ENCODE measurements around the gene XXYLT1.

XXYLT1 gene

GRCh38 chr3:195165265-195165609 lies 105.7 kb downstream of the XXYLT1 start:
- Histone ChIP-seq H3K9me3 (ENCODE audit: severe bottlenecking) (no peaks in the 10 kb centered on the region), H3K27me3 (ENCODE audit: insufficient read depth, low read depth, severe bottlenecking) (no peaks in the 10 kb centered on the region), H3K4me3 (ENCODE audit: low read depth, low read length) (no peak overlapping the region), H3K27ac (no peak overlapping the region), H3K36me3 (no peaks in the 10 kb centered on the region)
- TF ChIP-seq, protein P1, sequence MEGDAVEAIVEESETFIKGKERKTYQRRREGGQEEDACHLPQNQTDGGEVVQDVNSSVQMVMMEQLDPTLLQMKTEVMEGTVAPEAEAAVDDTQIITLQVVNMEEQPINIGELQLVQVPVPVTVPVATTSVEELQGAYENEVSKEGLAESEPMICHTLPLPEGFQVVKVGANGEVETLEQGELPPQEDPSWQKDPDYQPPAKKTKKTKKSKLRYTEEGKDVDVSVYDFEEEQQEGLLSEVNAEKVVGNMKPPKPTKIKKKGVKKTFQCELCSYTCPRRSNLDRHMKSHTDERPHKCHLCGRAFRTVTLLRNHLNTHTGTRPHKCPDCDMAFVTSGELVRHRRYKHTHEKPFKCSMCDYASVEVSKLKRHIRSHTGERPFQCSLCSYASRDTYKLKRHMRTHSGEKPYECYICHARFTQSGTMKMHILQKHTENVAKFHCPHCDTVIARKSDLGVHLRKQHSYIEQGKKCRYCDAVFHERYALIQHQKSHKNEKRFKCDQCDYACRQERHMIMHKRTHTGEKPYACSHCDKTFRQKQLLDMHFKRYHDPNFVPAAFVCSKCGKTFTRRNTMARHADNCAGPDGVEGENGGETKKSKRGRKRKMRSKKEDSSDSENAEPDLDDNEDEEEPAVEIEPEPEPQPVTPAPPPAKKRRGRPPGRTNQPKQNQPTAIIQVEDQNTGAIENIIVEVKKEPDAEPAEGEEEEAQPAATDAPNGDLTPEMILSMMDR (IDR thresholded peaks at IDR 0.05; ENCODE audit: low read depth, low read length): no peak
- no peak for DNase-seq

DNA sequence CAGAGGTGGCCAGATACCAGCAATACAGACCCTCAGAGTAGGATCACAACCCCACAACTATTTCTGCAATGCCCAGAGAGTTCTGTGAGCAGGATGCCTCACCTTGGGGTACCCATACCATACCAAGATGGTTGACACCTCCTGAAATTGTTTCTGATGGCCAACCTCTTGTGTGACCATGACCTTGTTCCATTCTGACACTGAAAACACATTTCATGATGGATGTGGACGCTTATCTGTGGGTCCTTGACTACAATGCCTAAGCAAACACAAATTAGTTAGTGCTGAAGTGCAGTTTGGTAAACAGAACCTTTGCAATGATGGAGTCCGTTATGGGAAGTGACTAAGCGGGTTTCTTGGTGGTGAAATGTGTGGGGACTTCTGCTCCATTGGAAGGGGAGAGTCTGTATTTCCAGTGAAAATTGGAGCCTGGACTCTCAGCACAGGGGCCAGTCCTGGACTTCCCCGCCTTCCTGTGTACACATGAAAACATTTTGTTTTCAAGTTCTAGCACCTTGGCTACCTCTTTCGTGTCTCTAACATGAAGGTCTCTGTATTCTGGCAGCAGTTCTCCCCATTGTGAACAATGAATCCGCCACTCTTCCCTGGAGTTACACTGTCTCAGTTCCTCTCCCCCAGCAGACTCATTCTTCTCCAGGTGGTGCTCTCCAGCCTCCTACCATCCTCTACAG lies 106.2 kb downstream of the XXYLT1 start:
- no peak overlapping the region for H3K27ac ChIP-seq
- H3K27me3 ChIP-seq (ENCODE audit: insufficient read depth, low read depth, severe bottlenecking): no peaks in the 10 kb centered on the region
- TF ChIP-seq, protein P1 (IDR thresholded peaks at IDR 0.05; ENCODE audit: low read depth, low read length): no peak
- no peaks in the 10 kb centered on the region for H3K36me3 ChIP-seq
- DNase-seq: no peak
- no peaks in the 10 kb centered on the region for H3K9me3 ChIP-seq (ENCODE audit: severe bottlenecking)
- no peak overlapping the region for H3K4me3 ChIP-seq (ENCODE audit: low read depth, low read length)

GRCh38 chr3:195163719-195164572 lies 107.0 kb downstream of the XXYLT1 start:
- no peaks in the 10 kb centered on the region for H3K36me3 ChIP-seq
- DNase-seq: no peak
- H3K27me3 ChIP-seq (ENCODE audit: insufficient read depth, low read depth, severe bottlenecking): no peaks in the 10 kb centered on the region
- no peak overlapping the region for H3K4me3 ChIP-seq (ENCODE audit: low read depth, low read length)
- TF ChIP-seq, protein P1 (IDR thresholded peaks at IDR 0.05; ENCODE audit: low read depth, low read length): no peak
- no peaks in the 10 kb centered on the region for H3K9me3 ChIP-seq (ENCODE audit: severe bottlenecking)
- H3K27ac ChIP-seq: no peak overlapping the region

DNA sequence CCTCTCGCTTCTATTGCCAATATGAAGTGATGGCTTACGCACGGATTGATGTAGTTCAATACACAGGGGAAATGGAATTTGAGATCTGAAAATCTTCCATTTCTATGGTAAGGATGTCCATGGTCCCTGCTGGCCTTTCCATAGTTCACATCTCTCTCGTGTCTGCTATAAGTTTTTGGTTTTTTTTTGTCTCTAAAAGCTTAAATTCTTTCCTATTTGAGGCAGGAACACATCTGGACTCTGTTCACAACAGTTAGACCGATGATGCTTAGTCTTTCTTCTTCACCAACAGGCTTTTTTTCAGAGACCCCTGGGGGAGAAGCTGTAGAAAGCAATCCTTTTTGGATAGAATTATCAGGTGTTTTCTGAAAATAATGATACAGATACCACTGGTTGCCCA lies 108.1 kb downstream of the XXYLT1 start:
- Histone ChIP-seq H3K27me3 (ENCODE audit: insufficient read depth, low read depth, severe bottlenecking) (no peaks in the 10 kb centered on the region), H3K36me3 (no peaks in the 10 kb centered on the region), H3K27ac (no peak overlapping the region), H3K4me3 (ENCODE audit: low read depth, low read length) (no peak overlapping the region), H3K9me3 (ENCODE audit: severe bottlenecking) (no peaks in the 10 kb centered on the region)
- TF ChIP-seq, protein P1 (IDR thresholded peaks at IDR 0.05; ENCODE audit: low read depth, low read length): no peak
- no peak for DNase-seq

DNA sequence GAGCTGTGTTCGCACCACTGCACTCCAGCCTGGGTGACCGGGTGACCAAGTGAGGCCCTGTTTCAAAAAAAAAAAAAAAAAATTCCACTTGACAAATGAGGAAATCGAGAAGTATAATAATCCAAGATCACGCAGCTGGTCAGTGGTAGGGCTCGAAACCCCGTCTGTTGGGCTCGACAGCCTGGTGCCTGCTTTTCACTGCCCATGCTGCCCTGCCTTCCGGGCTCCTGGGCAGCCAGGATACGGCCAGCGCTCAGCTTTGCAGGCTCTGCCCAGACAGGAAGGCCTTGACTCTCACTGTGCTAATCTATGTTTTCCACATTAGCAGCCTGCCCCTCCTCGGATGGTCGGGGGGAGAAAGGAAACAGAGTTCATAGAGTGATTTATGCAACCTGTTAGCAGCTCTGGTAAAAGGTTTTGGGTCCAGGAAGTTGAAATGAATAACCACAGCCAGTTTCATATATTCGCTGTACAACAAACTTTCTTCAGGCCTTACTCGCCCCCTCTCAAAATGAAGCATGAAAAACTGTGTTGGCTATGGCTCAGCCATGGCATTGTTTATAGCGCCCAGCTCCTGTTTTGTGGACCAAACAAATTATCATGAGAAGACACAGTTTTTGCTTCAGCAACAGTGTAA lies 108.8 kb downstream of the XXYLT1 start:
- TF ChIP-seq, protein P1 (IDR thresholded peaks at IDR 0.05; ENCODE audit: low read depth, low read length): no peak
- Histone ChIP-seq H3K27me3 (ENCODE audit: insufficient read depth, low read depth, severe bottlenecking) (no peaks in the 10 kb centered on the region), H3K27ac (no peak overlapping the region), H3K4me3 (ENCODE audit: low read depth, low read length) (no peak overlapping the region), H3K36me3 (no peaks in the 10 kb centered on the region), H3K9me3 (ENCODE audit: severe bottlenecking) (no peaks in the 10 kb centered on the region)
- no peak for DNase-seq
